SK-N-SH treated with all-trans-retinoic acid at 6 μM for 48 hours (cell line): ENCODE data around the gene CT45A8.

Experiments
- PATZ1 ChIP-seq: fragments of 250-450 bp; sonication (Bioruptor Pico); IDR thresholded peaks from 2 replicates; pipeline ENCODE4 v1.8.0; 2020; ENCODE audit warnings: mild to moderate bottlenecking, moderate library complexity, borderline replicate concordance
- PPARA ChIP-seq: fragments of 250-450 bp; sonication (Bioruptor Pico); IDR thresholded peaks from 2 replicates; pipeline ENCODE4 v1.5.0; 2020; ENCODE audit warnings: mild to moderate bottlenecking, borderline replicate concordance
- SNAI2 ChIP-seq: fragments of 250-450 bp; sonication (Bioruptor Pico); IDR thresholded peaks from 2 replicates; pipeline ENCODE4 v1.5.0; 2020; ENCODE audit warnings: mild to moderate bottlenecking, moderate library complexity
- TCF4 ChIP-seq: fragments of 250-450 bp; sonication (Bioruptor Pico); IDR thresholded peaks from 2 replicates; pipeline ENCODE4 v1.8.0; 2021; ENCODE audit warnings: mild to moderate bottlenecking, moderate library complexity, borderline replicate concordance
- ZC3H10 ChIP-seq: fragments of 250-450 bp; sonication (Bioruptor Pico); IDR thresholded peaks from 2 replicates; pipeline ENCODE4 v1.5.1; 2021; ENCODE audit warnings: mild to moderate bottlenecking, moderate library complexity
- TF ChIP-seq, protein P1 (sequence below): fragments of 250-450 bp; sonication (Bioruptor Pico); IDR thresholded peaks from 2 replicates; pipeline ENCODE4 v1.5.1; 2021; ENCODE audit warnings: mild to moderate bottlenecking, moderate library complexity

- TF ChIP-seq, protein P1, sequence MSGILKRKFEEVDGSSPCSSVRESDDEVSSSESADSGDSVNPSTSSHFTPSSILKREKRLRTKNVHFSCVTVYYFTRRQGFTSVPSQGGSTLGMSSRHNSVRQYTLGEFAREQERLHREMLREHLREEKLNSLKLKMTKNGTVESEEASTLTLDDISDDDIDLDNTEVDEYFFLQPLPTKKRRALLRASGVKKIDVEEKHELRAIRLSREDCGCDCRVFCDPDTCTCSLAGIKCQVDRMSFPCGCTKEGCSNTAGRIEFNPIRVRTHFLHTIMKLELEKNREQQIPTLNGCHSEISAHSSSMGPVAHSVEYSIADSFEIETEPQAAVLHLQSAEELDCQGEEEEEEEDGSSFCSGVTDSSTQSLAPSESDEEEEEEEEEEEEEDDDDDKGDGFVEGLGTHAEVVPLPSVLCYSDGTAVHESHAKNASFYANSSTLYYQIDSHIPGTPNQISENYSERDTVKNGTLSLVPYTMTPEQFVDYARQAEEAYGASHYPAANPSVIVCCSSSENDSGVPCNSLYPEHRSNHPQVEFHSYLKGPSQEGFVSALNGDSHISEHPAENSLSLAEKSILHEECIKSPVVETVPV, result no peak
- TF ChIP-seq TCF4, result no peak
- TF ChIP-seq SNAI2, result no peak
- TF ChIP-seq PATZ1, result no peak
- TF ChIP-seq PPARA (CRISPR knock-in tag), result no peak
- TF ChIP-seq ZC3H10 (CRISPR knock-in tag), result no peak
These were observed 38.4 kb upstream of the CT45A8 start for GRCh38 chrX:135892781-135893180.
